Limb (tissue), 2 donors: Measurements from ENCODE around the gene POU2F2.

Experiments
- DNase-seq, 2 donors: peaks; one replicate each; pipeline ENCODE4 v3.0.0-alpha.2; 2016; ENCODE audit errors: extremely low spot score in 2 of 2

Gene POU2F2

GRCh38 chr19:42132030-42132628 is at the start of gene POU2F2:
POU2F2 (minus strand) TSS chr19:42132446; CDS start chr19:42132411, 35 bp downstream.
- no peak for DNase-seq

- peak in 1 of 2 donors; percentile 51 for DNase-seq
Observed at GRCh38 chr19:42178791-42179674, 46.8 kb upstream of the POU2F2 start.

DNA sequence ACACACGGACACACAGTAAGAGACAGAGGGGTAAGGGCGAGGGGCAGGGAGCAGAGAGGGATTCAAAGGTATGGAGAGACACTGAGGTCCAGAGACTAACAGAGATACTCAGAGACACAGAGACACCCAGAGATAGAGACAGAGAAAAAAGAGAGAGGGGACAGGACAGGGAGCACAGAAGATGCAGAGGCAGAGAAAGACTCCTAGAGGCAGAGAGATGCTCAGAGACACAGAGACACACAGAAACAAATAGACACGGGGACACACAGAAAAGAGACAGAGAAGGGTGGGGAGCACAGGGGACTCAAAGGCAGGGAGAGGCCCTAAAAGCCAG is 45.4 kb upstream of the POU2F2 start:
- DNase-seq: no peak

GRCh38 chr19:42176990-42177685 is 44.9 kb upstream of the POU2F2 start:
- peak; percentile 80 to 91 for DNase-seq

GRCh38 chr19:42176649-42176989 is 44.4 kb upstream of the POU2F2 start:
- DNase-seq: no peak

- DNase-seq: no peak
Observed at GRCh38 chr19:42175952-42176648, 43.9 kb upstream of the POU2F2 start.

- DNase-seq: no peak
Observed at GRCh38 chr19:42174958-42175734, 42.9 kb upstream of the POU2F2 start.

- DNase-seq: no peak
Observed at GRCh38 chr19:42174188-42174587, 41.9 kb upstream of the POU2F2 start.

DNA sequence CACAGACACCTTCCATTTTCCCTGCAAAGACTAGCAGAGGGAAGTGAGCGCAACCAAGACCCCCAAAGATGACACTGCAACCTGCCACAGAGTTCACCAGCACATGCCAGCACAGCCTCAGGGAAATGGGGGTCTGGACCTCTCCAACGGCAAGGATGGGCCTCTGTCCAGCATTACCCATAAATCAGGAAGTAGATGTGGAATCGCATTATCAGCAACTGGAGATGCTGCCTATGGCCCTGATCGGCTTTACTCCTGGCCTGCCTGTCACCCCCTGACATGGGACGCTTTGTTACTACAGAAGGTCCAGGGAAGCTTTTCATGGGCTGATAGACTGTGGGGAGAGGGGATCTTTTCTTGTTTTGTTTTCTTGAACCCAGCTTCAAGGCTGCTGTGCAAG is 41.4 kb upstream of the POU2F2 start:
- no peak for DNase-seq

DNA sequence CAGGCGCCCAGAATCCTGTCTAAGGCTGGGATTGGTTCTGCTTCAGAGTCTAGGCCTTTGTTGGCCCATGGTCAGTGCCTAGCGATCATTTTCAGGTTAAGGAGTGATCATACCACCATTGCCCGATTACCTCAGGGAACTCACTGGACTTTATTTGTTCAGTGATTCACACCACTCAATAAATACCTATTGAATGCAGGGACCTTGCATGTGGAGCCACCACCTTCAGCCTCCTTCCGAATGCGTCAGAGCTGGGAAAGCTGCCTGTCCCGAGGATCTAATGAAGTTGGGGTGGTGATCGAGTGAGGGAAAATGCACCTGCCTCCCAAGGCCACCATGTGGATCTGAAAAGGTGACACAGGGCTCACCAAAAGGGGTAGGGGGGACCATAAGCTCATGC is 40.0 kb upstream of the POU2F2 start:
- DNase-seq: no peak

DNA sequence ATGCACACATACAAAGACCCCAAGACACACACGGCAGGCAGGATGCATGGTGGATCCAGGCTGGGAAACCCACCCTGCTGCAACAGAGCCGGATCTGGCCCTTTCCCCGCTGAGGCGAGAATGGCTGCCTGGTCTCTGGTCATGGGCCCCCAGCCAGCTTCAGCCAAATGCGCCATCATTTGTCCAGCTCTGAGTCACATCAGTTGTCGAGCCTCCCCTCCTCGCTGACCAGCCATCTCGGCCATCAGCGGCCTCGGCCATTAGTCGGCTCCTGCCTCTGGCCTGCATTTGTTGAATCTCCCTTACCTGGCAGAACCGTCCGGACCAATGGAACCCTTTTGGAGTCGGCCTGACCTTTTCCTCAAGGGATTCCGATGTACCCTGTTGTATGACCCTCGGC is 38.5 kb upstream of the POU2F2 start:
- no peak for DNase-seq

DNA sequence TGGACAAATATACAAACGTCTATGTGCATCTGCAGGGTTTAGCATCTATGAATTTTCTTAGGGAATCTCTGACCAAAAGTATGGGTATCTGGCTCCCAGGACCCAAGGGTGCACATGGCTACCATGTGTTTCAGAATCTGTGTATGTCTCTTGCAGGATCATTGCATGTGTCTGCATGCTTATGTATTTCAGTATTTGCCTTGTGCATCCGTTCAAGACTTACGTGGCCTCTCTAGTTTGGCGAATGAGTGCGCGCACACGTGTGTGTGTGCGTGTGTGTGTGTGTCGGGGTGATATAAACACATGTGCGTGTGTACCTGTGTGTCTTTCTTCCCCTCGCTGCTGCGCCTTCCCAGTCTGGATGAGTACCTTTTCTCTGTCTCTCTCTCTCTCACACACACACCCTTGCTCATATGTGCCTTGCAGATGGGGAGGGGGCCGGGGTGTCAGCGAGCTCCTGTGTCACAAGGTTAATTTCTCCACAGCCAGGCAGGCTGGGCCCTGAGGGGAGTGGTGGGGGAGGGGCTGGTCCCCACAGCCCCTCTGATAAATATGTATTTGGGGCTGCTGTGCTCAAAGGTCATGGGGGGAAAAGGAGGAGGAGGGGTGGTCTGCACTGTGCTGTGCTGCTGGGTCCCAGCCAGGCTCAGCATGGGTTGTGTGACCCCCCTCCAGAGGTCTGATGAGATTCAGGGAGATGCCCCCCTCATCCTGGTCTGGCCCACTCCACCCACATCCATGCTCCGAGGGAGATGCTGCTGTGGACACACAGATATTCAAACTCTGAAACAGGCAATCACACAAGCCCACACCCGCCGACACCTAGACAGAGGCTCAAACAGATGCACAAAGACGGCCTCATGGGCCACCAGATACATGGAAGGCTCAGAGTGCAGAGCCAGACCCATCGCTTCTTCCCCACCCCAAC is 37.5 kb upstream of the POU2F2 start:
- DNase-seq: no peak

- no peak for DNase-seq
Observed at GRCh38 chr19:42168206-42168605, 36.0 kb upstream of the POU2F2 start.

- no peak for DNase-seq
Observed at GRCh38 chr19:42166316-42166715, 34.1 kb upstream of the POU2F2 start.

DNA sequence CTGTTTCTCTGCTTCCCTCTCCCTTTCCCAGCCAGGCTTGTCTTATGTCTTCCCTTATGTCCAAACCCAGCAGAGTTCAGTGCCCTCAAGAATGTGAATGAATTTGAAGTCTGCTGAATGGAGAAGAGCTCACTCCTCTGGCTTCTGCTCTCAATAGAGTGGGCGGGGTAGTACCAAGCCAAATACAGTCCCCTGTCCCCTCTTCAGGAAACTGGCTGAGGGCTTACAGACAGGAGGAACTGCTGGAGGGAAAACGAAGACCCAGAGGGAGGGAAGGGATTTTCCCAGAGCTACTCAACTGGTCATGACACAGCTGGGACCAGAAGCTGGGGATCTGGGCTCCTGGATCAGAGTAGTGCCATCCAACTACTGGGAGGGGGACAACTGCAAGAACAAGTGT is 32.9 kb upstream of the POU2F2 start:
- DNase-seq: no peak

GRCh38 chr19:42161616-42162263 is 29.5 kb upstream of the POU2F2 start:
- no peak for DNase-seq

DNA sequence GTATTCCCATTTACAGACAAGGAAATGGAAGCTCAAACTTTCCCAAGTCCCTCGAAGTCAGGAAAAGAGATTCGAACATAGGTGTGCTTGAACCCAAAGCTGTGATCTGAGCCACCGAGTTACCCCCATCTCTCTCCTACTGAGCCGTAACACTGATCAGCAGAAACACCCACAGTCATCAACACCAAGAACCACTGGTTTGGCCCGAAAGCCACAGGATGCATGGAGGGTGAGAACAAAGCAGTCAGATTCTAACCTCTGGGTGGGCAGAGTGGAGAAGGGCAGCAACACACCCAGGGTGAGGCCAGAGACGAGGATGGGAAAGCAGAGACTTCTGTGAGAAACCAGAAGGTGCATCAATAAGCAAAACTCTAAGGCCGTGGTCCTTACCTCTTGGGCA is 27.7 kb upstream of the POU2F2 start:
- DNase-seq: no peak

DNA sequence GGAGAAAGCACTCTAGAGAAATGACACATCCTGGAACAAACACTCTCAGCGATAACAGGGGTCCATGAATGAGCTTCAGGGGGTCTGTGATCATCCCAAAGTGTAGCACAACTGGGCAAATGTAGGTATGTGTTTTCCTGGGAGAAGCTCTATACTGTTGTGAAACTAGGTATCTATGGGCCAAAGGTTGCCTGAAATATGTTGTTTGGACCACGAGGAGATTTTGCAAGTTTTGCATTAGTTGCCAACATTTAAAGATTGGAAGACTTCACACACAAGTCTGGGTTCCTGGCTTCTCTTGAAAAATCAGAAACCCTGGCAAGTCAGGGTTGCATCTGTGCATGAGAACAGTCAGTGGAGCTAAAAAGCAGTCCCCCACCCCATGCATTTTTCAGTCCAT is 26.7 kb upstream of the POU2F2 start:
- DNase-seq: no peak

DNA sequence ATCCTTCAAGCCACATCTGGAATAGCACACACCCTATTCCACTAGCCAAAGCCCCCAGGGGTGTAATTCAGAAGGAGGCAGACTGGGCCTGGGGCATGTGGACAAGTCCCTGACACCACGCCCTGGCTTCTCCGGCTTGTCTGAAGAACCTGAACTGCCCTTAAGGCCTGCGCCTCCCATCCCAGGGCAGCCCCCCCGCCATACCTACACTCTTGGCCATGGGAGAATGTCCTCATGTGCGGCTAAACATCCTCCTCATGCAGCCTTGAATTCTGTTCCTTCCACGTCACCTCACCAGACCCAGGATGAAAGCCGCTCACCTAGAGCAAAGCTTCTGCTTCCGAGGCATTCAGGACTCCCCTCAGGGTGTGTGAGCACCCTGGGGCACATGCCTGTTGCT is 24.3 kb upstream of the POU2F2 start:
- no peak for DNase-seq

DNA sequence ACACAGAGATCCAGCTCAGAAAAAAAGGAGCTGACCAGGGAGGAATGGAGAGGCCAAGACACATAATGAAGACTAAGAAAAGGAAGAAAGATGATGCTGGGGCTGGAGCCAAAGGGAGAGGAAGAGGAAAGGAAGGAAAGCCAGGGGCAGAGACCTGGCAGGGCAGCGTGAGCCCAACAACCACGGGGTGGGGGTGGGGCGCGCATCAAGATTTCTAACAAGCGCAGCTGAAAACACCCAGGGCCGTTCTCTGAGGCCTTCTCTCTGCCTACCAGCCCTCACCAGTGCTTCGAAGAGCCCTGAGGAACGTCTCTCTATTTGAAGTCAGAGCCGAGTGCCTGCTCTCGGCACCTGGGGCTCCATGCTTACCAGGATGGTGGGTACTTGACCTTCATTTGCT is 23.6 kb upstream of the POU2F2 start:
- no peak for DNase-seq
